HG02798 (cell line): ENCODE data around the gene WNT8B.

Source experiments
- ATAC-seq: cut with Tn5 transposase; IDR thresholded peaks from one replicate; pipeline ENCODE4 v1.9.1; 2021; ENCODE audit warnings: mild to moderate bottlenecking; ENCODE audit not compliant: unreplicated experiment, poor library complexity

Gene WNT8B

GRCh38 chr10:100516847-100517246 is 54.0 kb downstream of the WNT8B start:
- no peak for ATAC-seq

- no peak for ATAC-seq
Observed at GRCh38 chr10:100518761-100519241, 56.0 kb downstream of the WNT8B start.

- no peak for ATAC-seq
Observed at GRCh38 chr10:100519311-100520051, 56.7 kb downstream of the WNT8B start, which contains the start of gene SEC31B. TSS of gene SEC31B (minus strand) at chr10:100519861. CDS start at chr10:100516952, 2,909 bp downstream.

- no peak for ATAC-seq
Observed at GRCh38 chr10:100520811-100521210, 58.0 kb downstream of the WNT8B start.

- no peak for ATAC-seq
Observed at GRCh38 chr10:100522107-100522801, 59.4 kb downstream of the WNT8B start.

- no peak for ATAC-seq
Observed at GRCh38 chr10:100522945-100523344, 60.1 kb downstream of the WNT8B start.

GRCh38 chr10:100524206-100524605 is 61.4 kb downstream of the WNT8B start:
- ATAC-seq: no peak

GRCh38 chr10:100524638-100525037 is 61.8 kb downstream of the WNT8B start:
- ATAC-seq: no peak

GRCh38 chr10:100528123-100528886 is 65.5 kb downstream of the WNT8B start:
- ATAC-seq: no peak

GRCh38 chr10:100528921-100529474 is 66.2 kb downstream of the WNT8B start:
- no peak for ATAC-seq

- ATAC-seq: peak; percentile 81
Observed at GRCh38 chr10:100529475-100530298, 66.9 kb downstream of the WNT8B start, which contains the start of gene NDUFB8. TSS of gene NDUFB8 (minus strand) at chr10:100529871. CDS start at chr10:100529851, 20 bp downstream.

- ATAC-seq: no peak
Observed at GRCh38 chr10:100531761-100532160, 69.0 kb downstream of the WNT8B start.
